ENCODE results near the gene RPRD1B.

DNA sequence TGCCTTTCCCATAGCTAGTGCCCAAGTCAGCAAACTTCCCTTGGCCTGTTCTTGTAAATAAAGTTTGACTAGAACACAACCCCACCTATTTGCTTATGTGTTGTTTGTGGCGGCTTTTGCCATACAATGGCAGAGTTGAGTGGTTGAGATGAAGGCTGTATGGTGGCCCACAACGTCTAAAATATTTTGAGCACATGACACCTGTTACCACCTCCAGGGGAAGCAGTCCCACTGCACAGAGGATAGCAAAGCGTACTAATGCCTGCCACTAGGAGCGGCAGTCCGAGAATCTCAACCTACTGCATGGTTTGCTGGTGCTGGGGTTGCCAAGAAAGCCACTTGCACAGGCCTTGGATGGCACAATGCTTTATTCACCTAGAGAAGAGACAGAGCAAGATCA lies 72.9 kb downstream of the RPRD1B start:
- TF ChIP-seq CTCF (IDR thresholded peaks at IDR 0.05; ENCODE audit: low read depth, low read length) (no peak), EZH2phosphoT487 (IDR thresholded peaks at IDR 0.05; ENCODE audit: low read depth) (no peak)

All from OCI-LY3 (cell line).